WERI-Rb-1 (cell line): Measurements from ENCODE around the gene TAPBP.

Experiments
- DNase-seq: peaks from one replicate; pipeline ENCODE4 v3.0.0-alpha.2; 2020
- H3K27ac ChIP-seq: fragments of 250-450 bp; sonication (Bioruptor Pico); 2 replicates; pipeline ENCODE4 v1.5.1; 2020; ENCODE audit warnings: mild to moderate bottlenecking, moderate library complexity
- H3K27me3 ChIP-seq: fragments of 250-450 bp; sonication (Bioruptor Pico); 2 replicates; pipeline ENCODE4 v1.5.1; 2021; ENCODE audit warnings: mild to moderate bottlenecking, low read depth, moderate library complexity; ENCODE audit not compliant: insufficient read depth, severe bottlenecking
- H3K36me3 ChIP-seq: fragments of 250-450 bp; sonication (Bioruptor Pico); 2 replicates; pipeline ENCODE4 v1.5.1; 2020; ENCODE audit warnings: mild to moderate bottlenecking, moderate library complexity
- H3K4me3 ChIP-seq: 2 replicates; pipeline ENCODE4 v1.5.1; 2011; ENCODE audit warnings: low read depth, mild to moderate bottlenecking, control low read depth, low read length
- H3K9me3 ChIP-seq: fragments of 250-450 bp; sonication (Bioruptor Pico); 2 replicates; pipeline ENCODE4 v1.5.1; 2021; ENCODE audit warnings: mild to moderate bottlenecking, moderate library complexity; ENCODE audit not compliant: severe bottlenecking
- CTCF ChIP-seq: IDR thresholded peaks from 2 replicates; pipeline ENCODE4 v1.5.1; 2011; ENCODE audit warnings: low read depth, mild to moderate bottlenecking, control low read depth, inconsistent platforms, low read length

Gene TAPBP

GRCh38 chr6:33333666-33334065 lies 19.8 kb upstream of the TAPBP start:
- H3K27me3 ChIP-seq = no peaks in the 10 kb centered on the region

GRCh38 chr6:33330736-33331135 lies 16.9 kb upstream of the TAPBP start:
- no peak overlapping the region for H3K27ac ChIP-seq

More at GRCh38 chr6:33333666-33334065, 19.8 kb upstream of the TAPBP start:
- Histone ChIP-seq H3K9me3 (no peaks in the 10 kb centered on the region), H3K4me3 (no peak overlapping the region), H3K27ac (no peak overlapping the region), H3K36me3 (no peaks in the 10 kb centered on the region)
- no peak for TF ChIP-seq CTCF
- no peak for DNase-seq

DNA sequence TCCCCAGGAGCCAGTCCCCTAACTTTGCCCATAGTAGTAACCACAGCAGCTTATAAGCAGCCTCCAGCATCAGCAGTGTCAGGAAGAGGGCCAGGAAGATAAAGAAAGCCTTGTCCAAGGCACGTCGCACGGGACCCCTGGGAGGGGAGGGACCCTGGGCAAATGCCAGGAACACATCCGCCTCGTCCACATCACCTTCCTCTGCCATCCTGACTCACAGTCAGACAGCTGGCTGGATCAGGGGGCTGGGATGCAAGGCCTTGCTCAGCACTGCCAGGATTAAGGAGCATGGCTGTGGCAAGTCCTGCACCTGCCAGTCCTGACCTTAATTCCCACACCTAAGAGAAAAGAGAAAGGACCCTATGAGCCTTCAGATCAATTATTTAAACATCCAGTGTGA lies 15.2 kb upstream of the TAPBP start:
- DNase-seq = peak; percentile 82
- Histone ChIP-seq H3K4me3 (no peak overlapping the region), H3K27me3 (no peaks in the 10 kb centered on the region), H3K36me3 (no peaks in the 10 kb centered on the region), H3K9me3 (no peaks in the 10 kb centered on the region), H3K27ac (no peak overlapping the region)
- 0 out of 2 replicates have a peak, but pooled peaks have one; percentile 26 for TF ChIP-seq CTCF

More at GRCh38 chr6:33330736-33331135, 16.9 kb upstream of the TAPBP start:
- H3K9me3 ChIP-seq = no peaks in the 10 kb centered on the region
- no peak for DNase-seq
- H3K36me3 ChIP-seq = no peaks in the 10 kb centered on the region
- H3K4me3 ChIP-seq = no peak overlapping the region
- no peak for TF ChIP-seq CTCF
- no peaks in the 10 kb centered on the region for H3K27me3 ChIP-seq

DNA sequence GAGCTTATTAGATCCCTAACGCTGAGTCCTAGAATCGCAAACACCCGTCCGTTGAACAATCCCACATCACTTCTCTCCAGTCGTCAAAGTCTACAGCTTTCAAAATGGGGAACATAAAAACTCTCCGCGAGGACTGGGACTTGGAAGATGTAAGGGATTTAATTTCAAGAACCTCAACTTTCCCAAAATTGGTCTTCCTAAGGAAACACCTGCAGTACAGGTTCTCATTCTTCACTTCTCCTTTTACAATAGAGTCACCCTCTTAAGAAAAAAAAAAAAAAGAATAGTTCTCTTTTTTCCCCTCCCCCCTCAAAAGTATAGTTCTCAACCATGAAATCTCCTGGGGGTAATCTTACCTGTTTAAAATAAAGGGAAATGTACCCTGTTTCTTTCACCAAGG lies 10.2 kb upstream of the TAPBP start:
- Histone ChIP-seq H3K27me3 (no peaks in the 10 kb centered on the region), H3K36me3 (peaks cover 31% of the 10 kb centered on the region), H3K4me3 (peak overlapping the region; percentile 71), H3K27ac (peak overlapping the region; percentile 89), H3K9me3 (no peaks in the 10 kb centered on the region)
- no peak for DNase-seq
- no peak for TF ChIP-seq CTCF

GRCh38 chr6:33323623-33323948 lies 9.7 kb upstream of the TAPBP start:
- peak; percentile 25; the same call in 1 of the 2 replicates for TF ChIP-seq CTCF
- H3K27ac ChIP-seq = peak overlapping the region; percentile 89
- H3K27me3 ChIP-seq = no peaks in the 10 kb centered on the region
- no peaks in the 10 kb centered on the region for H3K9me3 ChIP-seq
- peak; percentile 82 for DNase-seq
- H3K4me3 ChIP-seq = peak overlapping the region; percentile 71
- peaks cover 36% of the 10 kb centered on the region for H3K36me3 ChIP-seq

DNA sequence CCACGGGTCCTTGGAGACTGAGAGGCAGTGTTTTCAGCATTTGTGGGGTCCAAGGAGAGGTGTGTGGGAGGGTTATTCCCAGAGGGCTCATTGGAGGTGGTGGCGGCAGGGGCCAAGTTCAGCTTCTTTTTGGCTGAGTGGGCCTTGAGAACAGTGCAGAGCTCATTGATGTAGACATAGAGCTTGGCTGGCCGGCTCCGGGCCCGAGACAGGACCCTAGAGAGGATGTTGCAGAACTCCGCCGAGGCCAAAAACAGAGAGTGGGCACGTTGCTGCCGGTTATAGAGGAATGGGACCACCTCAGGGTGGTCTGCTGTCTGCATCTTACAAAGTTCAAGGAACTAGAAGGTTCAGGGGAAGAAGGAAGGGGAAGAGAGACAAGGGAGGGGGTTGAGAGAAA lies 7.3 kb upstream of the TAPBP start:
- TF ChIP-seq CTCF = no peak
- no peak for DNase-seq

More for the DNA sequence above, 7.3 kb upstream of the TAPBP start:
- no peaks in the 10 kb centered on the region for H3K27me3 ChIP-seq
- no peak overlapping the region for H3K4me3 ChIP-seq
- H3K27ac ChIP-seq = no peak overlapping the region; the same call in none of the 2 replicates
- H3K36me3 ChIP-seq = peaks cover 45% of the 10 kb centered on the region
- H3K9me3 ChIP-seq = no peaks in the 10 kb centered on the region
